GM19438 (cell line): ENCODE measurements around the gene SMAD4.
"Not testable (repeated sequence)": the region's sequence is repeated elsewhere in the genome, so short reads cannot be mapped to it uniquely, and the experiment has no call there.

ENCODE experiments used
- ATAC-seq: cut with Tn5 transposase; IDR thresholded peaks from one replicate; pipeline ENCODE4 v1.9.1; 2021; ENCODE audit warnings: low read depth; ENCODE audit not compliant: unreplicated experiment

The SMAD4 gene

GRCh38 chr18:51068105-51068504 is 38.1 kb downstream of the SMAD4 start:
- no peak for ATAC-seq

- ATAC-seq: no peak
Measured at GRCh38 chr18:51069885-51070284, 39.9 kb downstream of the SMAD4 start.

GRCh38 chr18:51070545-51070944 is 40.5 kb downstream of the SMAD4 start:
- ATAC-seq: no peak

GRCh38 chr18:51072586-51073313 is 42.7 kb downstream of the SMAD4 start:
- no peak for ATAC-seq

- peak; percentile 84 for ATAC-seq
Measured at GRCh38 chr18:51074605-51075004, 44.6 kb downstream of the SMAD4 start.

- no peak for ATAC-seq
Measured at GRCh38 chr18:51076503-51076902, 46.5 kb downstream of the SMAD4 start.

GRCh38 chr18:51077217-51077616 is 47.2 kb downstream of the SMAD4 start:
- ATAC-seq: no peak

- ATAC-seq: no peak
Measured at GRCh38 chr18:51078026-51078425, 48.0 kb downstream of the SMAD4 start.

- ATAC-seq: no peak
Measured at GRCh38 chr18:51082571-51083267, 52.7 kb downstream of the SMAD4 start.

GRCh38 chr18:51083398-51083797 is 53.4 kb downstream of the SMAD4 start:
- no peak for ATAC-seq

- ATAC-seq: no peak
Measured at GRCh38 chr18:51088410-51088809, 58.4 kb downstream of the SMAD4 start.

- no peak for ATAC-seq
Measured at GRCh38 chr18:51089691-51090090, 59.7 kb downstream of the SMAD4 start.

- ATAC-seq: no peak
Measured at GRCh38 chr18:51091270-51091669, 61.3 kb downstream of the SMAD4 start.

GRCh38 chr18:51092117-51092516 is 62.1 kb downstream of the SMAD4 start:
- no peak for ATAC-seq

GRCh38 chr18:51092967-51093366 is 63.0 kb downstream of the SMAD4 start:
- ATAC-seq: not testable (repeated sequence)

GRCh38 chr18:51097021-51097822 is 67.2 kb downstream of the SMAD4 start:
- no peak for ATAC-seq

- ATAC-seq: no peak
Measured at GRCh38 chr18:51098082-51098481, 68.1 kb downstream of the SMAD4 start.

- no peak for ATAC-seq
Measured at GRCh38 chr18:51098513-51098912, 68.5 kb downstream of the SMAD4 start.

GRCh38 chr18:51100385-51101120 is 70.5 kb downstream of the SMAD4 start:
- no peak for ATAC-seq

- ATAC-seq: no peak
Measured at GRCh38 chr18:51107082-51107481, 77.1 kb downstream of the SMAD4 start.
